Measurements from ENCODE around the gene GSTA2.

The GSTA2 gene

GRCh38 chr6:52746213-52746612 is 17.1 kb downstream of the GSTA2 start:
- TF ChIP-seq CTCF (IDR thresholded peaks at IDR 0.05; ENCODE audit: control insufficient read depth, insufficient read depth, low read depth, low read length, missing control alignments): no peak
- no peak for DNase-seq (ENCODE audit: low read depth)
- H3K4me3 ChIP-seq (ENCODE audit: control insufficient read depth, low read depth, low read length): no peak overlapping the region

- TF ChIP-seq CTCF (IDR thresholded peaks at IDR 0.05; ENCODE audit: control insufficient read depth, insufficient read depth, low read depth, low read length, missing control alignments): no peak
- DNase-seq (ENCODE audit: low read depth): no peak
- H3K4me3 ChIP-seq (ENCODE audit: control insufficient read depth, low read depth, low read length): no peak overlapping the region
Observed at GRCh38 chr6:52745764-52746201, 17.5 kb downstream of the GSTA2 start.

- no peak overlapping the region for H3K4me3 ChIP-seq (ENCODE audit: control insufficient read depth, low read depth, low read length)
- DNase-seq (ENCODE audit: low read depth): no peak
- no peak for TF ChIP-seq CTCF (IDR thresholded peaks at IDR 0.05; ENCODE audit: control insufficient read depth, insufficient read depth, low read depth, low read length, missing control alignments)
Observed at GRCh38 chr6:52741872-52742271, 21.4 kb downstream of the GSTA2 start.

GRCh38 chr6:52739627-52740026 is 23.6 kb downstream of the GSTA2 start:
- DNase-seq (ENCODE audit: low read depth): no peak
- TF ChIP-seq CTCF (IDR thresholded peaks at IDR 0.05; ENCODE audit: control insufficient read depth, insufficient read depth, low read depth, low read length, missing control alignments): no peak
- H3K4me3 ChIP-seq (ENCODE audit: control insufficient read depth, low read depth, low read length): no peak overlapping the region

GRCh38 chr6:52739134-52739533 is 24.1 kb downstream of the GSTA2 start:
- DNase-seq (ENCODE audit: low read depth): no peak
- TF ChIP-seq CTCF (IDR thresholded peaks at IDR 0.05; ENCODE audit: control insufficient read depth, insufficient read depth, low read depth, low read length, missing control alignments): no peak
- H3K4me3 ChIP-seq (ENCODE audit: control insufficient read depth, low read depth, low read length): no peak overlapping the region

- H3K4me3 ChIP-seq (ENCODE audit: control insufficient read depth, low read depth, low read length): no peak overlapping the region
- no peak for TF ChIP-seq CTCF (IDR thresholded peaks at IDR 0.05; ENCODE audit: control insufficient read depth, insufficient read depth, low read depth, low read length, missing control alignments)
- DNase-seq (ENCODE audit: low read depth): no peak
Observed at GRCh38 chr6:52736145-52736544, 27.1 kb downstream of the GSTA2 start.

GRCh38 chr6:52735071-52735470 is 28.2 kb downstream of the GSTA2 start:
- no peak for DNase-seq (ENCODE audit: low read depth)
- no peak overlapping the region for H3K4me3 ChIP-seq (ENCODE audit: control insufficient read depth, low read depth, low read length)
- no peak for TF ChIP-seq CTCF (IDR thresholded peaks at IDR 0.05; ENCODE audit: control insufficient read depth, insufficient read depth, low read depth, low read length, missing control alignments)

All from AG09309 (cell line).